C4-2B (cell line): ENCODE measurements around the gene TRAPPC13.
"Not testable (repeated sequence)": the region's sequence is repeated elsewhere in the genome, so short reads cannot be mapped to it uniquely, and the experiment has no call there.

Source experiments
- CTCF ChIP-seq: fragments of 450-650 bp; conservative IDR thresholded peaks from 2 replicates; pipeline ENCODE4 v1.5.1; 2017; ENCODE audit warnings: mild to moderate bottlenecking
- ZFX ChIP-seq: fragments of 450-650 bp; IDR thresholded peaks from 2 replicates; pipeline ENCODE4 v1.6.1; 2017

GRCh38 chr5:65621961-65622360, 2.9 kb upstream of the TRAPPC13 start:
- not testable (repeated sequence) for TF ChIP-seq CTCF, ZFX
